Measurements from ENCODE around the gene MYH7. TPM values are rescaled to one million over a fixed set of nuclear protein-coding genes. Genes with fewer than 3 reads are reported as not detected.

The MYH7 gene
- total and polyA plus RNA-seq, 2 of the 4 experiments (the other 2 are of a cell fraction) = not detected

- Histone ChIP-seq H2BK20ac (ENCODE audit: low read depth, low read length) (no peak overlapping the region), H3K27ac (ENCODE audit: insufficient read depth, low read length) (no peak overlapping the region), H2BK120ac (ENCODE audit: low read depth, low read length) (no peak overlapping the region), H3K14ac (replicated peaks; ENCODE audit: low read depth, low read length) (no peak overlapping the region), H3K9me3 (ENCODE audit: control insufficient read depth, insufficient read depth, low read length) (no peaks in the 10 kb centered on the region), H3K9me1 (ENCODE audit: insufficient read depth, low read length) (peaks cover 2% of the 10 kb centered on the region; the same call in 1 of the 2 replicates), H3K4me1 (ENCODE audit: control insufficient read depth, insufficient read depth, low read length) (no peaks in the 10 kb centered on the region), H2AK9ac (replicated peaks; ENCODE audit: low read depth, low read length, poor library complexity) (no peak overlapping the region), H3K27me3 (ENCODE audit: control insufficient read depth, insufficient read depth, low read length) (peaks cover 51% of the 10 kb centered on the region), H4K8ac (ENCODE audit: low read depth in 2 of 2, low read length in 2 of 2) (no peak overlapping the region), H2AFZ (replicated peaks; ENCODE audit: low read length, poor library complexity) (no peak overlapping the region), H4K5ac (ENCODE audit: low read depth, low read length) (no peak overlapping the region), H3K4ac (ENCODE audit: low read depth, low read length) (no peak overlapping the region), H2AK5ac (ENCODE audit: low read depth, low read length) (no peak overlapping the region), H3K4me2 (ENCODE audit: low read depth, low read length) (no peak overlapping the region), H3K36me3 (ENCODE audit: control insufficient read depth, insufficient read depth, low read length) (no peaks in the 10 kb centered on the region), H3K4me3 (ENCODE audit: insufficient read depth, low read depth, low read length) (no peak overlapping the region), H2BK5ac (ENCODE audit: low read depth, low read length, poor library complexity, severe bottlenecking) (no peak overlapping the region), H2BK15ac (ENCODE audit: low read depth, low read length) (no peak overlapping the region), H3K18ac (ENCODE audit: low read depth, low read length) (no peak overlapping the region), H4K91ac (ENCODE audit: insufficient read depth, low read depth, low read length) (no peak overlapping the region), H4K20me1 (ENCODE audit: insufficient read depth, low read length) (no peaks in the 10 kb centered on the region), H3K23ac (ENCODE audit: low read depth, low read length) (no peak overlapping the region), H3K56ac (ENCODE audit: extremely low read depth, insufficient read depth, low read length) (no peak overlapping the region), H3K9ac (ENCODE audit: low read depth, low read length) (no peak overlapping the region), H3K79me1 (ENCODE audit: low read depth in 1 of 2, low read length in 2 of 2) (no peaks in the 10 kb centered on the region)
- 100% methylated on average over 1 of the region's 14 CpGs; no CpG with 5 or more reads in 1 of the 2 experiments for WGBS, 2 experiments (ENCODE audit: extremely low coverage in 2 of 2, insufficient read length in 1 of 2)
- intact Hi-C loops (cut with micrococcal nuclease) (no loop called here), dilution Hi-C loops (cut with HindIII; ENCODE audit: low sequenced_read_pairs, unreplicated experiment) (no loop called here), in situ Hi-C loops (cut with MboI; ENCODE audit: low sequenced_read_pairs) (no loop called here)
- DNase-seq = no peak
- no peak for TF ChIP-seq SMC3 (IDR thresholded peaks at IDR 0.05; ENCODE audit: low read depth, low read length)
- POLR2A ChIA-PET (ENCODE audit: unreplicated experiment) = no interaction called here
- no peak for ATAC-seq (ENCODE audit: low read depth)
- no TSS peak for BruUV-seq (replicated peaks)
- CTCF ChIA-PET = no interaction called here
Measured at GRCh38 chr14:23404331-23404900, 31.0 kb downstream of the MYH7 start.
